Measurements from ENCODE around the gene ACOT6. TPM values are rescaled to one million over a fixed set of nuclear protein-coding genes. Genes with fewer than 3 reads are reported as not detected.

The ACOT6 gene
- total and polyA plus RNA-seq, 9 of the 15 experiments (the other 6 are each of a cell fraction or from before 2014, with no cell fraction given) = not detected

DNA sequence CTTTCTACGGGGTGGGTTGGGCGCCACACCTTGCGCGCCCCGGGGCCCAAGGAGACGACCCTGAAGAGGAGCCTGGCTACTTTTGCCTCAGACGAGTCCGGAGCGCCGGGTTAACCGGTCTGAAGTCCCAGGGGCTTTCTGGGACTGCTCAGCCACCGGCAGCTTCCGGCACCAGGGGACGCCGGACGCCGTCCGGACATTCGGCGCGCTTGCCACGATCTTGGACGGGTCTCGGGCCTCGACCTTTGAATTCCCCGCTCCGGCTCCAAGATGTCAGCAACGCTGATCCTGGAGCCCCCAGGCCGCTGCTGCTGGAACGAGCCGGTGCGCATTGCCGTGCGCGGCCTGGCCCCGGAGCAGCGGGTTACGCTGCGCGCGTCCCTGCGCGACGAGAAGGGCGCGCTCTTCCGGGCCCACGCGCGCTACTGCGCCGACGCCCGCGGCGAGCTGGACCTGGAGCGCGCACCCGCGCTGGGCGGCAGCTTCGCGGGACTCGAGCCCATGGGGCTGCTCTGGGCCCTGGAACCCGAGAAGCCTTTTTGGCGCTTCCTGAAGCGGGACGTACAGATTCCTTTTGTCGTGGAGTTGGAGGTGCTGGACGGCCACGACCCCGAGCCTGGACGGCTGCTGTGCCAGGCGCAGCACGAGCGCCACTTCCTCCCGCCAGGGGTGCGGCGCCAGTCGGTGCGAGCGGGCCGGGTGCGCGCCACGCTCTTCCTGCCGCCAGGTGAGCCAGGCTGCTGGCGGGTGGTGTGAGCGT is 20.4 kb upstream of the ACOT6 start, which contains the start of gene ACOT4:
ACOT4 (plus strand) TSS at position 184 of the 760 bp plus-strand sequence; CDS start at position 271, 87 bp downstream.
- H3K4me1 ChIP-seq (replicated peaks in 1 of 2; ENCODE audit: control insufficient read depth in 2 of 2, insufficient read depth in 2 of 2, low read length in 2 of 2) = no peaks in the 10 kb centered on the region; a peak in 2 of 5 replicates
- TF ChIP-seq ADNP (tag; IDR thresholded peaks at IDR 0.05) (no peak), ZFP91 (CRISPR knock-in tag; IDR thresholded peaks at IDR 0.05) (no peak), PYGO2 (tag; IDR thresholded peaks at IDR 0.05) (no peak), SMARCA5 (IDR thresholded peaks at IDR 0.05) (no peak), SP2 (IDR thresholded peaks at IDR 0.05; ENCODE audit: extremely low read depth, low read depth, low read length, poor library complexity, severe bottlenecking) (no peak), SAFB2 (IDR thresholded peaks at IDR 0.05; ENCODE audit: borderline replicate concordance, low read depth, low read length, severe bottlenecking) (no peak), TRIM28 (IDR thresholded peaks at IDR 0.05) (no peak), MAFK (IDR thresholded peaks at IDR 0.05; ENCODE audit: low read length) (no peak), ZNF75A (CRISPR knock-in tag; IDR thresholded peaks at IDR 0.05) (no peak), ETV5 (CRISPR knock-in tag; IDR thresholded peaks at IDR 0.05; ENCODE audit: low read depth) (no peak), NEUROD1 (IDR thresholded peaks at IDR 0.05; ENCODE audit: borderline replicate concordance, low read depth, low read length, partially characterized antibody) (no peak), ZNF79 (CRISPR knock-in tag; IDR thresholded peaks at IDR 0.05; ENCODE audit: low read depth) (no peak), MTA2 (IDR thresholded peaks at IDR 0.05; ENCODE audit: low read depth) (no peak)
- ATAC-seq (no peak), FAIRE-seq (no peak), DNase-seq (ENCODE audit: extremely low read depth in 1 of 4, low spot score in 3 of 4) (no peak)
- intact Hi-C loops (cut with micrococcal nuclease) = no loop called here
- H3K9ac ChIP-seq (ENCODE audit: insufficient read depth in 1 of 2, low read depth in 2 of 2, low read length in 2 of 2) = no peak within 1 kb of the TSS
- no peaks in the 10 kb centered on the region for H3K27me3 ChIP-seq (ENCODE audit: control insufficient read depth in 2 of 2, insufficient read depth in 2 of 2, low read length in 2 of 2)
- no peak within 1 kb of the TSS for H3K4me3 ChIP-seq
- no peak within 1 kb of the TSS for H3K27ac ChIP-seq (ENCODE audit: extremely low read depth, low read depth, low read length)
- 88% methylated on average over 8 of the region's 89 CpGs for WGBS (ENCODE audit: insufficient coverage, low coverage, missing lambda C conversion rate)
- no peaks in the 10 kb centered on the region for H3K79me2 ChIP-seq (ENCODE audit: control insufficient read depth, insufficient read depth, low read length)
- H3K4me2 ChIP-seq (ENCODE audit: insufficient read depth, low read length) = no peak within 1 kb of the TSS
- ChIA-PET CTCF (ENCODE audit: low intra/inter-chr PET ratio) (no interaction called here), POLR2A (no interaction called here)
- in situ Hi-C loops (cut with MboI) = no loop called here
- no peaks in the 10 kb centered on the region for H3K9me3 ChIP-seq (replicated peaks; ENCODE audit: control insufficient read depth, insufficient read depth, low read depth, low read length)
- no peaks in the 10 kb centered on the region for H3K36me3 ChIP-seq (ENCODE audit: control insufficient read depth, insufficient read depth, low read length)
- no peak within 1 kb of the TSS for H2AFZ ChIP-seq (ENCODE audit: low read depth, low read length)
- no TSS peak for BruUV-seq (replicated peaks)
- H4K20me1 ChIP-seq (replicated peaks; ENCODE audit: control insufficient read depth, insufficient read depth, low read length) = no peaks in the 10 kb centered on the region
- H3K9me1 ChIP-seq (ENCODE audit: control insufficient read depth, insufficient read depth, low read length) = no peaks in the 10 kb centered on the region
